Measurements from ENCODE around the gene ZBTB20.

GRCh38 chr3:114650808-114651207 is 496.3 kb downstream of the ZBTB20 start:
- TF ChIP-seq, protein P1, sequence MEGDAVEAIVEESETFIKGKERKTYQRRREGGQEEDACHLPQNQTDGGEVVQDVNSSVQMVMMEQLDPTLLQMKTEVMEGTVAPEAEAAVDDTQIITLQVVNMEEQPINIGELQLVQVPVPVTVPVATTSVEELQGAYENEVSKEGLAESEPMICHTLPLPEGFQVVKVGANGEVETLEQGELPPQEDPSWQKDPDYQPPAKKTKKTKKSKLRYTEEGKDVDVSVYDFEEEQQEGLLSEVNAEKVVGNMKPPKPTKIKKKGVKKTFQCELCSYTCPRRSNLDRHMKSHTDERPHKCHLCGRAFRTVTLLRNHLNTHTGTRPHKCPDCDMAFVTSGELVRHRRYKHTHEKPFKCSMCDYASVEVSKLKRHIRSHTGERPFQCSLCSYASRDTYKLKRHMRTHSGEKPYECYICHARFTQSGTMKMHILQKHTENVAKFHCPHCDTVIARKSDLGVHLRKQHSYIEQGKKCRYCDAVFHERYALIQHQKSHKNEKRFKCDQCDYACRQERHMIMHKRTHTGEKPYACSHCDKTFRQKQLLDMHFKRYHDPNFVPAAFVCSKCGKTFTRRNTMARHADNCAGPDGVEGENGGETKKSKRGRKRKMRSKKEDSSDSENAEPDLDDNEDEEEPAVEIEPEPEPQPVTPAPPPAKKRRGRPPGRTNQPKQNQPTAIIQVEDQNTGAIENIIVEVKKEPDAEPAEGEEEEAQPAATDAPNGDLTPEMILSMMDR (IDR thresholded peaks at IDR 0.05 in 8 of 11, conservative IDR thresholded peaks at IDR 0.05 in 3 of 11) = no peak
- TF ChIP-seq POLR2A (IDR thresholded peaks at IDR 0.05) = no peak

Measured in spleen (tissue), 7 donors.